NCI-H345 treated with DMSO at 0.1 percent for 48 hours (cell line): ENCODE results near the gene MAF.

Source experiments
- DNase-seq: peaks from one replicate; lab custom pipeline; 2025; ENCODE audit not compliant: unreplicated experiment; lab: John Stamatoyannopoulos, UW

The MAF gene

GRCh38 chr16:79592186-79592585 lies 8.4 kb downstream of the MAF start:
- no peak for DNase-seq

- no peak for DNase-seq
Observed at GRCh38 chr16:79589601-79590102, 10.9 kb downstream of the MAF start.

- no peak for DNase-seq
Observed at GRCh38 chr16:79587897-79588296, 12.6 kb downstream of the MAF start.

GRCh38 chr16:79587296-79587695 lies 13.2 kb downstream of the MAF start:
- no peak for DNase-seq

- DNase-seq = no peak
Observed at GRCh38 chr16:79582789-79583188, 17.7 kb downstream of the MAF start.

- DNase-seq = no peak
Observed at GRCh38 chr16:79580453-79581191, 19.9 kb downstream of the MAF start.

- no peak for DNase-seq
Observed at GRCh38 chr16:79576602-79577001, 23.9 kb downstream of the MAF start.

GRCh38 chr16:79573884-79574283 lies 26.7 kb downstream of the MAF start:
- no peak for DNase-seq

- no peak for DNase-seq
Observed at GRCh38 chr16:79573071-79573470, 27.5 kb downstream of the MAF start.

GRCh38 chr16:79571903-79572535 lies 28.5 kb downstream of the MAF start:
- no peak for DNase-seq

- DNase-seq = no peak
Observed at GRCh38 chr16:79571065-79571902, 29.3 kb downstream of the MAF start.

GRCh38 chr16:79564671-79565107 lies 35.8 kb downstream of the MAF start:
- DNase-seq = no peak

- no peak for DNase-seq
Observed at GRCh38 chr16:79563921-79564320, 36.6 kb downstream of the MAF start.

GRCh38 chr16:79562166-79562823 lies 38.2 kb downstream of the MAF start:
- DNase-seq = no peak

- DNase-seq = no peak
Observed at GRCh38 chr16:79561729-79562128, 38.8 kb downstream of the MAF start.

- no peak for DNase-seq
Observed at GRCh38 chr16:79560923-79561322, 39.6 kb downstream of the MAF start.

GRCh38 chr16:79560318-79560717 lies 40.2 kb downstream of the MAF start:
- DNase-seq = no peak

GRCh38 chr16:79559532-79559931 lies 41.0 kb downstream of the MAF start:
- DNase-seq = no peak

- no peak for DNase-seq
Observed at GRCh38 chr16:79557421-79557820, 43.1 kb downstream of the MAF start.

GRCh38 chr16:79554912-79555311 lies 45.6 kb downstream of the MAF start:
- DNase-seq = no peak

- DNase-seq = no peak
Observed at GRCh38 chr16:79550373-79550772, 50.2 kb downstream of the MAF start.
